ENCODE data around the gene NUP153.

The NUP153 gene

DNA sequence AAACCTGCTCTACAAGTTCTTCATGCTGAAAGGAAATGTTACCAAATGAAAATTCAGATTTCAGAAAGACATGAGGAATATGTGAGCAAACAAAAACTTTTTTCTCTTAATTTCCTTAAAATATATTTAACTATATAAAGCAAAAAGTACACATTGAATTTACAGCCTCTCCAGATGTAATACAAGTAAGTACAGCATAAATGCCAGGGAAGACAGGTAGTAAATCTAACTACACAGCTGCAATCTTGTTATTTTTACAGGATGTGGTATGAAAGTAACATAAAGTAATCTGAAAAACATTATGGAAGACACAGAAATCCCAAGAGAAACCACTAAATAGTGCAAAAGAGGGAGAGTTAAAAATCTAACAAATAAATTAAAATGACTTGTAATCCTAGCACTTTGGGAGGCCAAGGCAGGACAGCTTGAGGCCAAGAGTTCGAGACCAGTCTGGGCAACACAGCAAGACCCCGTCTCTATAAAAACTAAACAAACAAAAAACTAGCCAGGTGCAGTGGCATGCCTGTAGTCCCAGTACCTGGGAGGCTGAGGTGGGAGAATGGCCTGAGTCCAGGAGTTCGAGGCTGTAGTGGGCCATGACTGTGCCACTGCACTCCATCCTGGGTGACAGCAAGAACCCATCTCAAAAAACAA, 55.9 kb downstream of the NUP153 start:
- TF ChIP-seq FOXP2 (optimal IDR thresholded peaks at IDR 0.05; ENCODE audit: borderline replicate concordance, extremely low read depth, extremely low read length, insufficient read depth), result no peak
- TF ChIP-seq SIN3A (IDR thresholded peaks at IDR 0.05; ENCODE audit: borderline replicate concordance, insufficient read depth, low read length), result no peak
- TF ChIP-seq TAF1 (IDR thresholded peaks at IDR 0.05; ENCODE audit: borderline replicate concordance, insufficient read depth, low read length), result no peak
- TF ChIP-seq, protein P1, sequence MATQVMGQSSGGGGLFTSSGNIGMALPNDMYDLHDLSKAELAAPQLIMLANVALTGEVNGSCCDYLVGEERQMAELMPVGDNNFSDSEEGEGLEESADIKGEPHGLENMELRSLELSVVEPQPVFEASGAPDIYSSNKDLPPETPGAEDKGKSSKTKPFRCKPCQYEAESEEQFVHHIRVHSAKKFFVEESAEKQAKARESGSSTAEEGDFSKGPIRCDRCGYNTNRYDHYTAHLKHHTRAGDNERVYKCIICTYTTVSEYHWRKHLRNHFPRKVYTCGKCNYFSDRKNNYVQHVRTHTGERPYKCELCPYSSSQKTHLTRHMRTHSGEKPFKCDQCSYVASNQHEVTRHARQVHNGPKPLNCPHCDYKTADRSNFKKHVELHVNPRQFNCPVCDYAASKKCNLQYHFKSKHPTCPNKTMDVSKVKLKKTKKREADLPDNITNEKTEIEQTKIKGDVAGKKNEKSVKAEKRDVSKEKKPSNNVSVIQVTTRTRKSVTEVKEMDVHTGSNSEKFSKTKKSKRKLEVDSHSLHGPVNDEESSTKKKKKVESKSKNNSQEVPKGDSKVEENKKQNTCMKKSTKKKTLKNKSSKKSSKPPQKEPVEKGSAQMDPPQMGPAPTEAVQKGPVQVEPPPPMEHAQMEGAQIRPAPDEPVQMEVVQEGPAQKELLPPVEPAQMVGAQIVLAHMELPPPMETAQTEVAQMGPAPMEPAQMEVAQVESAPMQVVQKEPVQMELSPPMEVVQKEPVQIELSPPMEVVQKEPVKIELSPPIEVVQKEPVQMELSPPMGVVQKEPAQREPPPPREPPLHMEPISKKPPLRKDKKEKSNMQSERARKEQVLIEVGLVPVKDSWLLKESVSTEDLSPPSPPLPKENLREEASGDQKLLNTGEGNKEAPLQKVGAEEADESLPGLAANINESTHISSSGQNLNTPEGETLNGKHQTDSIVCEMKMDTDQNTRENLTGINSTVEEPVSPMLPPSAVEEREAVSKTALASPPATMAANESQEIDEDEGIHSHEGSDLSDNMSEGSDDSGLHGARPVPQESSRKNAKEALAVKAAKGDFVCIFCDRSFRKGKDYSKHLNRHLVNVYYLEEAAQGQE (IDR thresholded peaks at IDR 0.05; ENCODE audit: insufficient read depth in 1 of 2, low read depth in 2 of 2, low read length in 2 of 2), result no peak
- no peak for TF ChIP-seq POLR2AphosphoS5 (IDR thresholded peaks at IDR 0.05; ENCODE audit: low read depth, low read length)

DNA sequence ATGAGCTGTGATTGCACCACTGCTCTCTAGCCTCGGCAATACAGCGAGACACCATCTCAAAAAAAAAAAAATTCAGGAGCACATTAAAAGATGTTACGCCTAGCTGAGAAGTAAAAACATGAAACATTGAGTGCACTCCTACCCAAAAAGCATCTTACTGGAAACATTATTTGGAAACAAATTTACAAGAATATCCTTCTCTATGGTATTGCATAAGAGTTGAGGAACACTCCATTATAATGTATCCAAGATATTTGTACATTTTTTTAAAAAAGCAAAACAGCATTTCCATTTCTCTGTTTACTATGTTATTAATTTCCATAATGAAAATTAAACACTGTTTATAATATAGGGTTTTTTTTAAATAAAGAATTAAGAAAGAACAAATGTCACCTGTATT, 58.0 kb downstream of the NUP153 start:
- TF ChIP-seq SIN3A (IDR thresholded peaks at IDR 0.05; ENCODE audit: borderline replicate concordance, insufficient read depth, low read length) (no peak), TAF1 (IDR thresholded peaks at IDR 0.05; ENCODE audit: borderline replicate concordance, insufficient read depth, low read length) (no peak), FOXP2 (optimal IDR thresholded peaks at IDR 0.05; ENCODE audit: borderline replicate concordance, extremely low read depth, extremely low read length, insufficient read depth) (no peak), POLR2AphosphoS5 (IDR thresholded peaks at IDR 0.05; ENCODE audit: low read depth, low read length) (no peak)
- TF ChIP-seq, protein P1 (IDR thresholded peaks at IDR 0.05; ENCODE audit: insufficient read depth in 1 of 2, low read depth in 2 of 2, low read length in 2 of 2), result no peak

DNA sequence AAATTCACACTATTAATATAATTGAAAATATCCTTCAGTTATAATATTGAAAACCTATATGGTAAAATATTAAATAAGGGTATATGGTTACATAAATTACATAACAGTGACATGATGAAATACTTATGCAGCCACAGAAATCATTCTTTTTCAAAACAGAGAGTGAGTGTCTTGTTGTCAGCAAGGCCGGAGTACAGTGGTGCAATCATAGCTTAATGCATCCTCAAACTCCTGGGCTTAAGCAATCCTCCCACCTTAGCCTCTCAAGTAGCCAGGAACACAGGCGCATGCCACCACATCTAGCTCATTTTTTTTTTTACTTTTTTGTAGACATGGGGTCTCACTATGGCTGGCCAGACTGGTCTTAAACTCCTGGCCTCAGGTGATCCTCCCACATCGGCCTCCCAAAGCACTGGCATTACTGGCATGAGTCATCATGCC, 66.2 kb downstream of the NUP153 start:
- TF ChIP-seq FOXP2 (optimal IDR thresholded peaks at IDR 0.05; ENCODE audit: borderline replicate concordance, extremely low read depth, extremely low read length, insufficient read depth) (no peak), SIN3A (IDR thresholded peaks at IDR 0.05; ENCODE audit: borderline replicate concordance, insufficient read depth, low read length) (no peak), TAF1 (IDR thresholded peaks at IDR 0.05; ENCODE audit: borderline replicate concordance, insufficient read depth, low read length) (no peak), POLR2AphosphoS5 (IDR thresholded peaks at IDR 0.05; ENCODE audit: low read depth, low read length) (no peak)
- TF ChIP-seq, protein P1 (IDR thresholded peaks at IDR 0.05; ENCODE audit: insufficient read depth in 1 of 2, low read depth in 2 of 2, low read length in 2 of 2), result no peak

DNA sequence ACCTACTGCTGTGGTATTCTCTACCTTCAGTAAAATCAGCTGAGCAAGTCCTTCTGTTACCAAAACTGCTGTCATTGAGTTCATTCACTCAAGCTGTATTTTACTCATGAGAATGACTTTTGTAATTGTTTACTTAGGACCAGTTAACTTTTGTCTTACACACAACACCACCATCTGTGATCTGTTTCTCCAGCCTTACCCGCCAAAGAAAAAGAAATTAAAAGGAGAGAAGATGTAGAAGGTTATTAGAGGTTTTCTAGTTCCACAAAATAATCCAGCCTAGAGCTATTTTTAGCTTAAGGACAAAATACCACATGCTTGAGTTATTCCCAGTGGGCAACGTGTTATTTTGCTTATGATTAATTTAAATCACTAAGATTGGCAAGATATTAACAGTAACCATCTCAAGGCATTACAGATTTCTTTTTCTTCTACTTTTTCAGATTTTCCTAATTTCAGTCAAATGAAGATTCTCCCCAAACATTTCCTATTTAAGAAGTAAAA, 68.5 kb downstream of the NUP153 start:
- TF ChIP-seq FOXP2 (optimal IDR thresholded peaks at IDR 0.05; ENCODE audit: borderline replicate concordance, extremely low read depth, extremely low read length, insufficient read depth) (no peak), POLR2AphosphoS5 (IDR thresholded peaks at IDR 0.05; ENCODE audit: low read depth, low read length) (no peak), TAF1 (IDR thresholded peaks at IDR 0.05; ENCODE audit: borderline replicate concordance, insufficient read depth, low read length) (no peak)
- TF ChIP-seq, protein P1 (IDR thresholded peaks at IDR 0.05; ENCODE audit: insufficient read depth in 1 of 2, low read depth in 2 of 2, low read length in 2 of 2), result no peak

Data from PFSK-1 (cell line).